Retinal pigment epithelial cell (primary cell): ENCODE measurements around the gene PNCK.
A peak's percentile ranks its signal among the peaks of the same experiment; 100 is the strongest.
"Not testable (repeated sequence)": the region's sequence is repeated elsewhere in the genome, so short reads cannot be mapped to it uniquely, and the experiment has no call there.

Experiments used
- DNase-seq: peaks from one replicate; pipeline ENCODE4 v3.0.0-alpha.2; 2010; ENCODE audit warnings: low read depth
- H3K4me3 ChIP-seq: 2 replicates; pipeline ENCODE4 v1.5.1; 2011; ENCODE audit warnings: mild to moderate bottlenecking, low read length, control low read depth, moderate library complexity
- CTCF ChIP-seq: conservative IDR thresholded peaks from 2 replicates; pipeline ENCODE4 v1.5.1; 2011; ENCODE audit warnings: low read depth, low read length, control low read depth, inconsistent platforms

PNCK gene

GRCh38 chrX:153687121-153688039 is 13.8 kb upstream of the PNCK start, which contains the start of gene SLC6A8:
Gene SLC6A8 (plus strand): TSS chrX:153687926. CDS start chrX:153688575, 649 bp downstream.
- peak; percentile 40 for TF ChIP-seq CTCF
- DNase-seq, result no peak
- H3K4me3 ChIP-seq, result peak within 1 kb of the TSS; percentile 42

- DNase-seq, result no peak
- no peak overlapping the region for H3K4me3 ChIP-seq
- TF ChIP-seq CTCF, result no peak
These were observed 13.1 kb upstream of the PNCK start for GRCh38 chrX:153686711-153687110.

- no peak for DNase-seq
- TF ChIP-seq CTCF, result no peak
- no peak overlapping the region for H3K4me3 ChIP-seq
These were observed 12.4 kb upstream of the PNCK start for GRCh38 chrX:153685751-153686696.

GRCh38 chrX:153685156-153685536 is 11.5 kb upstream of the PNCK start:
- H3K4me3 ChIP-seq, result no peak overlapping the region
- DNase-seq, result no peak
- TF ChIP-seq CTCF, result no peak

- DNase-seq, result no peak
- H3K4me3 ChIP-seq, result no peak overlapping the region
- TF ChIP-seq CTCF, result no peak
These were observed 11.0 kb upstream of the PNCK start for GRCh38 chrX:153684467-153685155.

- not testable (repeated sequence) for DNase-seq, H3K4me3 ChIP-seq
These were observed 9.9 kb upstream of the PNCK start for GRCh38 chrX:153683486-153683885.

- no peak for TF ChIP-seq CTCF
- no peak for DNase-seq
- H3K4me3 ChIP-seq, result no peak overlapping the region
These were observed 7.6 kb upstream of the PNCK start for GRCh38 chrX:153681175-153681574.
